CD4-positive, CD25-positive, alpha-beta regulatory T cell (primary cell): ENCODE data around the gene GNGT2. TPM values are rescaled to one million over a fixed set of nuclear protein-coding genes. Genes with fewer than 3 reads are reported as not detected.
A peak's percentile ranks its signal among the peaks of the same experiment; 100 is the strongest.

Experiments used
- ATAC-seq, 2 donors: fragments of 150-1000 bp; cut with Tn5 transposase; one replicate each; pipeline ENCODE4 v1.10.0; 2021; ENCODE audit warnings: low read depth in 2 of 2, moderate number of reproducible peaks in 2 of 2, moderate library complexity in 1 of 2
- DNase-seq, 3 donors: peaks; one replicate each; pipeline versions ENCODE4 v3.0.0 to v3.0.0-alpha.2; 2012 to 2022; ENCODE audit warnings: mixed read lengths in 1 of 3
- H3K27ac ChIP-seq: one replicate; pipeline ENCODE4 v1.7.0; 2013; ENCODE audit warnings: mild to moderate bottlenecking, low read length; ENCODE audit not compliant: insufficient read depth, poor library complexity, severe bottlenecking
- H3K27me3 ChIP-seq: one replicate; pipeline ENCODE4 v1.7.0; 2013; ENCODE audit warnings: low read length; ENCODE audit not compliant: control insufficient read depth, insufficient read depth
- H3K36me3 ChIP-seq: one replicate; pipeline ENCODE4 v1.7.0; 2013; ENCODE audit warnings: mild to moderate bottlenecking, low read length, moderate library complexity; ENCODE audit not compliant: control insufficient read depth, insufficient read depth
- H3K4me1 ChIP-seq: 2 replicates; pipeline ENCODE4 v1.7.0; 2013; ENCODE audit warnings: mild to moderate bottlenecking, low read length; ENCODE audit not compliant: insufficient read depth, control insufficient read depth, poor library complexity, severe bottlenecking
- H3K4me3 ChIP-seq: one replicate; pipeline ENCODE4 v1.7.0; 2013; ENCODE audit warnings: low read depth, mild to moderate bottlenecking, low read length, moderate library complexity
- H3K9me3 ChIP-seq, 2 experiments: 1 replicate in 1 of 2; 2 replicates in 1 of 2; pipeline ENCODE4 v1.7.0; 2013; ENCODE audit warnings: low read length in 2 of 2, mild to moderate bottlenecking in 1 of 2, moderate library complexity in 1 of 2; ENCODE audit not compliant: control insufficient read depth in 2 of 2
- H3K27ac Mint-ChIP-seq, 3 donors: one replicate each; pipeline ENCODE4 v1.8.0; 2020 to 2022; ENCODE audit warnings: mild to moderate bottlenecking in 3 of 3, mixed read lengths in 3 of 3, moderate library complexity in 2 of 3
- H3K27me3 Mint-ChIP-seq: one replicate; pipeline ENCODE4 v1.8.0; 2022; ENCODE audit warnings: mild to moderate bottlenecking, mixed read lengths
- H3K36me3 Mint-ChIP-seq: one replicate; pipeline ENCODE4 v1.8.0; 2020; ENCODE audit warnings: mixed read lengths
- H3K4me1 Mint-ChIP-seq, 4 donors: one replicate each; pipeline ENCODE4 v1.8.0; 2020 to 2022; ENCODE audit warnings: mixed read lengths in 4 of 4, mild to moderate bottlenecking in 1 of 4
- H3K4me3 Mint-ChIP-seq, 4 donors: one replicate each; pipeline ENCODE4 v1.8.0; 2020 to 2022; ENCODE audit warnings: mild to moderate bottlenecking in 4 of 4, mixed read lengths in 4 of 4, moderate library complexity in 3 of 4
- H3K9me3 Mint-ChIP-seq, 7 donors: one replicate each; pipeline ENCODE4 v1.8.0; 2020 to 2022; ENCODE audit warnings: mixed read lengths in 7 of 7, mild to moderate bottlenecking in 3 of 7, moderate library complexity in 2 of 7
- polyA plus RNA-seq, 4 donors: library from polyadenylated mRNA; unstranded; fragments of 300-500 nt; fragmentation: Illumina TruSeq; gene quantifications; one replicate each; pipeline ENCODE4 v1.2.3, GENCODE V29; 2021
- total RNA-seq: library from RNA; stranded (reverse); gene quantifications from one replicate; pipeline ENCODE4 v1.2.3, GENCODE V29; 2022

Gene GNGT2
- total and polyA plus RNA-seq, 5 donors from 2014 or later, result 1.5 to 11.4 (median 6.5) TPM

GRCh38 chr17:49162866-49163265 lies 47.5 kb downstream of the GNGT2 start:
- Histone ChIP-seq H3K4me1 (no peaks in the 10 kb centered on the region), H3K36me3 (no peaks in the 10 kb centered on the region), H3K4me3 (no peak overlapping the region), H3K27ac (no peak overlapping the region), H3K9me3 (no peaks in the 10 kb centered on the region), H3K27me3 (peaks cover 11% of the 10 kb centered on the region)
- ATAC-seq, result no peak
- H3K36me3 Mint-ChIP-seq, result no peaks in the 10 kb centered on the region
- peaks cover 36% of the 10 kb centered on the region for H3K27me3 Mint-ChIP-seq
- H3K27ac Mint-ChIP-seq, result peak overlapping the region in 1 of 3 donors; percentile 67
- no peak for DNase-seq
- no peak overlapping the region for H3K4me3 Mint-ChIP-seq
- no peaks in the 10 kb centered on the region for H3K4me1 Mint-ChIP-seq
- H3K9me3 Mint-ChIP-seq, result peaks cover 0 to 1% (median 0%) of the 10 kb centered on the region in 7 donors

DNA sequence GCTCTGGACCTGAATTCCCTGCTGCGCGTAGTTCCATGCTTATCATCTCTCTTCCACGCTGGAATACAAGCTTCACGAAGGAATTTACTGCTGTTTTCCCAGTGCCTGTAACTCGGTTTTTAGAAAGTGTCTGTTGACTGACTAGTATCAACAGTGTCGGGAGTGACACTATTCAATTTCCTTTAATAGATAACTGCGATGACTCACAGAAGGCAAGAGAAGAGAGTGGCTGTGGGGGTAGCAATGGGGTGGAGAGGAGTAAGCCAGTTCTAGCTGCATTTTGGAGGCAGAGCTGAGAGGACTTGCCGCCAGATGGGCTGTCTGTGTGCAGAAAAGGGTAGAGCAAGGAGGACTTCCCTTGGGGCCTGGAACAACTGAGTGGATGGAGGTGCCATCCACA lies 52.6 kb downstream of the GNGT2 start:
- no peaks in the 10 kb centered on the region for H3K36me3 Mint-ChIP-seq
- Histone ChIP-seq H3K4me1 (no peaks in the 10 kb centered on the region), H3K36me3 (no peaks in the 10 kb centered on the region), H3K27ac (no peak overlapping the region), H3K27me3 (peaks cover 4% of the 10 kb centered on the region), H3K9me3 (no peaks in the 10 kb centered on the region), H3K4me3 (no peak overlapping the region)
- DNase-seq (no peak), ATAC-seq (no peak)
- no peaks in the 10 kb centered on the region for H3K9me3 Mint-ChIP-seq
- H3K4me3 Mint-ChIP-seq, result no peak overlapping the region
- H3K27ac Mint-ChIP-seq, result no peak overlapping the region
- H3K27me3 Mint-ChIP-seq, result peaks cover 18% of the 10 kb centered on the region
- H3K4me1 Mint-ChIP-seq, result no peaks in the 10 kb centered on the region

- Mint-ChIP-seq H3K27me3 (peaks cover 24% of the 10 kb centered on the region), H3K4me1 (no peaks in the 10 kb centered on the region), H3K4me3 (no peak overlapping the region), H3K27ac (no peak overlapping the region), H3K9me3 (no peaks in the 10 kb centered on the region), H3K36me3 (no peaks in the 10 kb centered on the region)
- peaks cover 4% of the 10 kb centered on the region for H3K27me3 ChIP-seq
- no peak for ATAC-seq
- no peaks in the 10 kb centered on the region for H3K9me3 ChIP-seq
- no peaks in the 10 kb centered on the region for H3K4me1 ChIP-seq
- no peaks in the 10 kb centered on the region for H3K36me3 ChIP-seq
- DNase-seq, result no peak
- H3K4me3 ChIP-seq, result no peak overlapping the region
- H3K27ac ChIP-seq, result no peak overlapping the region
Observed at GRCh38 chr17:49156256-49156655, 54.1 kb downstream of the GNGT2 start.

Other genes starting within 250 kb of the GNGT2 start
- not detected for gene GIP, start 242.0 kb downstream of the GNGT2 start, total RNA-seq
- not detected for gene GIP, start 242.0 kb downstream of the GNGT2 start, polyA plus RNA-seq
- not detected for gene IGF2BP1, start 213.2 kb downstream of the GNGT2 start, total RNA-seq
- not detected for gene IGF2BP1, start 213.2 kb downstream of the GNGT2 start, polyA plus RNA-seq
- not detected for gene B4GALNT2, start 77.8 kb downstream of the GNGT2 start, total RNA-seq
- gene B4GALNT2, start 77.8 kb downstream of the GNGT2 start, polyA plus RNA-seq, result not detected
- gene ABI3, start 133 bp upstream of the GNGT2 start, total RNA-seq, result 6.5 TPM
- 10 to 100 TPM; 12.1 to 27.6 (median 17.3) TPM for gene ABI3, start 133 bp upstream of the GNGT2 start, polyA plus RNA-seq
- not detected for gene PHOSPHO1, start 20.2 kb upstream of the GNGT2 start, total RNA-seq
- gene PHOSPHO1, start 20.2 kb upstream of the GNGT2 start, polyA plus RNA-seq, result under 1 TPM in 3 of 4 donors, not detected in 1; 0.11 to 0.24 (median 0.15) TPM
- gene ZNF652, start 151.7 kb upstream of the GNGT2 start, total RNA-seq, result 34.4 TPM
- 10 to 100 TPM in 3 of 4 donors, 1 to 10 TPM in 1; 8.9 to 22.3 (median 14.9) TPM for gene ZNF652, start 151.7 kb upstream of the GNGT2 start, polyA plus RNA-seq
- gene PHB1, start 204.3 kb upstream of the GNGT2 start, total RNA-seq, result 47.8 TPM
- 100 to 1,000 TPM; 133 to 160 (median 137) TPM for gene PHB1, start 204.3 kb upstream of the GNGT2 start, polyA plus RNA-seq